Measurements from ENCODE around the gene TBC1D9B. TPM values are rescaled to one million over a fixed set of nuclear protein-coding genes. Genes with fewer than 3 reads are reported as not detected.

The TBC1D9B gene
- total and polyA plus RNA-seq, 9 of the 15 experiments (the other 6 are each of a cell fraction or from before 2014, with no cell fraction given) = 2.9 to 59.1 (median 33.5) TPM

DNA sequence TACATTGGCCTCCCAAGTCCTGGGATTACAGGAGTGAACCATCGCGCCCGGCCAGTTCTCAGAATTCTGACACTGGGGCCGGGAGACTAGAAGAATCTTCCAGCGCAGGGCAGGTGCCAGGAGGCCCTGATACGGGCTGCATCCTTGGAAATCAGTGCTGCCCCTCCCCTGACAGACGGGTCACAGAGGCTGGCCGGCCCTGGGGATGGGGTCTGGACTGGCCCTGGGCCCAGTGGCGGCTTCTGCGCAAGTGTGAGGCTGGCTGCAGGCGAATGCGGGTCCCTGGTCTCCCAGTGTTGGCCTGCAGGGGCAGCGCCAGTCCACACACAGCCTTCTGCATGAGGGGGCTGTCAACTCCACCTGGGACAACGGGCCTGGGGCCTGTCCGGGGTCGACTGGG, 831 bp upstream of the TBC1D9B start (continued):
- TF ChIP-seq BRF1 (IDR thresholded peaks at IDR 0.05; ENCODE audit: borderline replicate concordance, extremely low read depth, insufficient read length) = no peak
- TF ChIP-seq, protein P1, sequence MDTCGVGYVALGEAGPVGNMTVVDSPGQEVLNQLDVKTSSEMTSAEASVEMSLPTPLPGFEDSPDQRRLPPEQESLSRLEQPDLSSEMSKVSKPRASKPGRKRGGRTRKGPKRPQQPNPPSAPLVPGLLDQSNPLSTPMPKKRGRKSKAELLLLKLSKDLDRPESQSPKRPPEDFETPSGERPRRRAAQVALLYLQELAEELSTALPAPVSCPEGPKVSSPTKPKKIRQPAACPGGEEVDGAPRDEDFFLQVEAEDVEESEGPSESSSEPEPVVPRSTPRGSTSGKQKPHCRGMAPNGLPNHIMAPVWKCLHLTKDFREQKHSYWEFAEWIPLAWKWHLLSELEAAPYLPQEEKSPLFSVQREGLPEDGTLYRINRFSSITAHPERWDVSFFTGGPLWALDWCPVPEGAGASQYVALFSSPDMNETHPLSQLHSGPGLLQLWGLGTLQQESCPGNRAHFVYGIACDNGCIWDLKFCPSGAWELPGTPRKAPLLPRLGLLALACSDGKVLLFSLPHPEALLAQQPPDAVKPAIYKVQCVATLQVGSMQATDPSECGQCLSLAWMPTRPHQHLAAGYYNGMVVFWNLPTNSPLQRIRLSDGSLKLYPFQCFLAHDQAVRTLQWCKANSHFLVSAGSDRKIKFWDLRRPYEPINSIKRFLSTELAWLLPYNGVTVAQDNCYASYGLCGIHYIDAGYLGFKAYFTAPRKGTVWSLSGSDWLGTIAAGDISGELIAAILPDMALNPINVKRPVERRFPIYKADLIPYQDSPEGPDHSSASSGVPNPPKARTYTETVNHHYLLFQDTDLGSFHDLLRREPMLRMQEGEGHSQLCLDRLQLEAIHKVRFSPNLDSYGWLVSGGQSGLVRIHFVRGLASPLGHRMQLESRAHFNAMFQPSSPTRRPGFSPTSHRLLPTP (IDR thresholded peaks at IDR 0.05; ENCODE audit: borderline replicate concordance, extremely low read depth, insufficient read length) = no peak
- TF ChIP-seq NFIC (IDR thresholded peaks at IDR 0.05) = 0 out of 2 replicates have a peak, but pooled peaks have one; percentile 18
- no peak for TF ChIP-seq ZNF134 (CRISPR knock-in tag; conservative IDR thresholded peaks at IDR 0.05)
- no peak for TF ChIP-seq MCM7 (IDR thresholded peaks at IDR 0.05)
- TF ChIP-seq RCOR1 (IDR thresholded peaks at IDR 0.05; ENCODE audit: borderline replicate concordance in 1 of 2, low read depth in 2 of 2, low read length in 2 of 2) = no peak
- peak; percentile 55; the same call in 1 of the 2 replicates for TF ChIP-seq ZNF282 (CRISPR knock-in tag; IDR thresholded peaks at IDR 0.05)
- TF ChIP-seq, protein P2, sequence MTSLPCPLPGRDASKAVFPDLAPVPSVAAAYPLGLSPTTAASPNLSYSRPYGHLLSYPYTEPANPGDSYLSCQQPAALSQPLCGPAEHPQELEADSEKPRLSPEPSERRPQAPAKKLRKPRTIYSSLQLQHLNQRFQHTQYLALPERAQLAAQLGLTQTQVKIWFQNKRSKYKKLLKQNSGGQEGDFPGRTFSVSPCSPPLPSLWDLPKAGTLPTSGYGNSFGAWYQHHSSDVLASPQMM (CRISPR knock-in tag; IDR thresholded peaks at IDR 0.05) = no peak
- no peak for TF ChIP-seq HNRNPUL1 (IDR thresholded peaks at IDR 0.05; ENCODE audit: low read length)
- TF ChIP-seq, protein P3, sequence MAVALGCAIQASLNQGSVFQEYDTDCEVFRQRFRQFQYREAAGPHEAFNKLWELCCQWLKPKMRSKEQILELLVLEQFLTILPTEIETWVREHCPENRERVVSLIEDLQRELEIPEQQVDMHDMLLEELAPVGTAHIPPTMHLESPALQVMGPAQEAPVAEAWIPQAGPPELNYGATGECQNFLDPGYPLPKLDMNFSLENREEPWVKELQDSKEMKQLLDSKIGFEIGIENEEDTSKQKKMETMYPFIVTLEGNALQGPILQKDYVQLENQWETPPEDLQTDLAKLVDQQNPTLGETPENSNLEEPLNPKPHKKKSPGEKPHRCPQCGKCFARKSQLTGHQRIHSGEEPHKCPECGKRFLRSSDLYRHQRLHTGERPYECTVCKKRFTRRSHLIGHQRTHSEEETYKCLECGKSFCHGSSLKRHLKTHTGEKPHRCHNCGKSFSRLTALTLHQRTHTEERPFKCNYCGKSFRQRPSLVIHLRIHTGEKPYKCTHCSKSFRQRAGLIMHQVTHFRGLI (CRISPR knock-in tag; IDR thresholded peaks at IDR 0.05) = no peak
- peak in 1 of 2 experiments; percentile 13; a peak in 1 of 4 replicates for TF ChIP-seq RAD21 (CRISPR knock-in tag; conservative IDR thresholded peaks at IDR 0.05 in 1 of 2, IDR thresholded peaks at IDR 0.05 in 1 of 2)
- TF ChIP-seq RBM39 (optimal IDR thresholded peaks at IDR 0.05; ENCODE audit: low read depth, low read length) = no peak
- TF ChIP-seq, protein P4, sequence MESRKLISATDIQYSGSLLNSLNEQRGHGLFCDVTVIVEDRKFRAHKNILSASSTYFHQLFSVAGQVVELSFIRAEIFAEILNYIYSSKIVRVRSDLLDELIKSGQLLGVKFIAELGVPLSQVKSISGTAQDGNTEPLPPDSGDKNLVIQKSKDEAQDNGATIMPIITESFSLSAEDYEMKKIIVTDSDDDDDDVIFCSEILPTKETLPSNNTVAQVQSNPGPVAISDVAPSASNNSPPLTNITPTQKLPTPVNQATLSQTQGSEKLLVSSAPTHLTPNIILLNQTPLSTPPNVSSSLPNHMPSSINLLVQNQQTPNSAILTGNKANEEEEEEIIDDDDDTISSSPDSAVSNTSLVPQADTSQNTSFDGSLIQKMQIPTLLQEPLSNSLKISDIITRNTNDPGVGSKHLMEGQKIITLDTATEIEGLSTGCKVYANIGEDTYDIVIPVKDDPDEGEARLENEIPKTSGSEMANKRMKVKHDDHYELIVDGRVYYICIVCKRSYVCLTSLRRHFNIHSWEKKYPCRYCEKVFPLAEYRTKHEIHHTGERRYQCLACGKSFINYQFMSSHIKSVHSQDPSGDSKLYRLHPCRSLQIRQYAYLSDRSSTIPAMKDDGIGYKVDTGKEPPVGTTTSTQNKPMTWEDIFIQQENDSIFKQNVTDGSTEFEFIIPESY (CRISPR knock-in tag; IDR thresholded peaks at IDR 0.05) = peak; percentile 90
- no peak for TF ChIP-seq ZC3H8 (IDR thresholded peaks at IDR 0.05)
- TF ChIP-seq, protein P5, sequence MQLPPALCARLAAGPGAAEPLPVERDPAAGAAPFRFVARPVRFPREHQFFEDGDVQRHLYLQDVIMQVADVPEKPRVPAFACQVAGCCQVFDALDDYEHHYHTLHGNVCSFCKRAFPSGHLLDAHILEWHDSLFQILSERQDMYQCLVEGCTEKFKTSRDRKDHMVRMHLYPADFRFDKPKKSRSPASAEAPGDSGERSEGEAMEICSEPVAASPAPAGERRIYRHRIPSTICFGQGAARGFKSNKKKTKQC (CRISPR knock-in tag; IDR thresholded peaks at IDR 0.05) = no peak
- 0 out of 2 replicates have a peak, but pooled peaks have one; percentile 5 for TF ChIP-seq ZFX (CRISPR knock-in tag; IDR thresholded peaks at IDR 0.05)
- TF ChIP-seq ZNF707 (CRISPR knock-in tag; conservative IDR thresholded peaks at IDR 0.05) = no peak

Measured in K562 (cell line).